GM10847 (cell line): ENCODE results near the gene APBB3.
A peak's percentile ranks its signal among the peaks of the same experiment; 100 is the strongest.

Experiments used
- POLR2A ChIP-seq: IDR thresholded peaks from 2 replicates; pipeline ENCODE4 v1.6.1; 2011; ENCODE audit not compliant: insufficient read length; ENCODE audit errors: extremely low read depth

Gene APBB3

DNA sequence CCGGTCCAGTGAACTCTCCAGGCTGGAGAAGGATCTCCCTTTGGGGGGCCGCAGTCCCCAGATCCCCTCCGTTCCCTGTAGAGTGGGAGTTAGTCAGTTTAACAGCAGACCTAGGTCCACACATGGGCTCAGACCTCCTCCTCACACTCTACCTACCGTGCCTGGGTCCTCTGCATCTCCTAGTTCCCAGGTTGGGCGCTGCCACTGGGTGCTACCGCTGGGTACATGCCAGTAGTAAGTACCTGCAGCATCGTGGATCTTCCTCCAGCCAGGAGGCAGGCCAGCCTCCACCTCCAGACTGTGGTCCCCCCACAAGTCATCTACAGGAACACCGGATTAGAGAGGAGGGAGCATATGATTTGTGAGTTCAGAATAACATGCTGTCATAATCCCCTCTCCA lies 802 bp downstream of the APBB3 start:
- TF ChIP-seq POLR2A: no peak

DNA sequence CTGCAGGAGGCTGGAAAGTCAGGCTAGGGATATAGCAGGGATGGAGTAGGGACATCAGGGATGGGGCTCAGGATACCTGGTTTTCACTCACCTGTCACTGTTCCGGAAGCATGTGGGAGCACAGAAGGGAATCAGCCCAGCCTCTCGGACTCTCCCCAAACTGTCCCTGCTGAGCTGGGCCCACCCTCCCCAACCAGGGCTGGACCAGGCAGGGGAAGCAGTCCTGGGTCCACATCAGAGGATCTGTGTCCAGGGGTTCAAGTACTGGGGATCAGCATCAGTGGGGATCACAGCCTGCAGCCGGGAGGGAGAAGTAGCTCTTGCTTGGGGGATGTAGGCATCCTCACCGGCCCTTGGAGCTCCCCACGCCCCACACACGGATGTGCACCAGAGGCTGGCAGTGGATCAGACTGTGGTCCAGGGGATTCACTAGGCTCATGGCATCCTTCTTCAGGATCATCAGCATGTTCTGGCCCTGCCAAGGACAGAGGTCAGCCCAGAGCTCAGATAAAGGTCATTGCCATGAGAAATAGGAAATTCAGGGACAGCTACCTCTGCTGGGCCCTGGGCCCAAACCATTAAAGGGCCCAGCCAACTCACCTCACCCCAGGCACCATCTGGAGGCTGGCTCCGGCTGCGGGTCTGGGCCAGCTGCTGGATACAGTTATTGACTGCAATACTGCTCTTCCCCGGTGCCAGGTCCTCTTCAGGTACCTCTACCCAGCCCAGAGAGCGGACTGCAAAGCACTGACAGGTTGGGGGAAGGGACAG lies 2.5 kb downstream of the APBB3 start:
- no peak for TF ChIP-seq POLR2A

DNA sequence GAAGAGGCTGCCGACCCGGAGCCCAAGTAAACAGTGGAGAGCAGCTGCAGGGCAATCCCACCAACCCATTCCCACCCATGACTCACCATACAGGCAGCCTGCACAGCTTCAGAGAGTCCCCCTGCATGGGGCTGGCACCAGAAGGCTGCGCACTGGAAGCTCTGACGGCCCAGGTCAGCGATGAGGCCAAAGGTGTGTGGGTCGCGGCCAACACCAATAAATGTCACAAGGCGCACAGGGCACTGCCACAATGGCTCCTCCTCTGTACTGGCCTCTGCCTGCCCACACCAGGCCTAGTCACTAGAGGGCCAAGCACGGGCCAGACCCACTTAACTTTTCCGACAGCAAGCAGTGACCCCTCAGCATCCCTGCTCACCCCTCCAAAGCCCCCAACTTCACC lies 4.2 kb downstream of the APBB3 start:
- no peak for TF ChIP-seq POLR2A

DNA sequence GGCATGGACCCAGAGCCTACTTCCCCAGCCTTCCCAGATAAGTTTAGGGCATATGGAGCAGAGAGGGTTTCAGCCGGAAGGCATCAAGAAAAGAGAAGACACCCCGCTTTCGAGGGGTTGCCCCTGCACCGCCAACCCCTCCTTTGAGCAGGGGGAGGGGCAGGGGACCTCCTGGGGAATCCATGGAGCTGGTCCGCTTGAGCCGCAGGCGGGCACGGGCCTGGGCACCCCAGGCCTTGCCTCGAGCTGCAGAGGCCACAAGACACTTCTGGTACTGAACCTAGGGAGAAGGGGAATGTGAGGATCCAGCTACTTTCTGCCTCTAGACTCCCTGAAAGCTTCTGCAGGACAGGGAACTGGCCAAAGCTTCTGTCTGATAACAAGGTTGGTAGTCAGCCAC lies 5.9 kb downstream of the APBB3 start:
- TF ChIP-seq POLR2A: no peak

DNA sequence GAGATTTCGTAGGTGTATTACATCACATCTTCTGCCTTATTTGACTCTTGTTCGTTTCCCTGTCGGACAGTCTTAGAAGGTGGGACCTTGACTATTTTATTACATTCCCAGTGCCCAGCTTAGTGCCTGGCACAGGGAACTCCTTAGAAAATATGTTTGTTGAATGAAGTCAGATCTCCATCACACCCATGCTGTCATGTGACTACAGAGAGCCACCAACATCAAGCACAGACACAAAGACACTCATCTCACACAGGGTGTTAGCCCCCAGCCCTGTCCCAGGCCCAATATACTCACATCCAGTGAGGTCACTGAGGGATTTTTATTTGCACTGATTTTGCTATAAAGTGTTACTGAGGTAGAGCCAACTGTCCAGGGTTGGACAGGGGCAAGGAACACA lies 6.4 kb downstream of the APBB3 start:
- TF ChIP-seq POLR2A: no peak

DNA sequence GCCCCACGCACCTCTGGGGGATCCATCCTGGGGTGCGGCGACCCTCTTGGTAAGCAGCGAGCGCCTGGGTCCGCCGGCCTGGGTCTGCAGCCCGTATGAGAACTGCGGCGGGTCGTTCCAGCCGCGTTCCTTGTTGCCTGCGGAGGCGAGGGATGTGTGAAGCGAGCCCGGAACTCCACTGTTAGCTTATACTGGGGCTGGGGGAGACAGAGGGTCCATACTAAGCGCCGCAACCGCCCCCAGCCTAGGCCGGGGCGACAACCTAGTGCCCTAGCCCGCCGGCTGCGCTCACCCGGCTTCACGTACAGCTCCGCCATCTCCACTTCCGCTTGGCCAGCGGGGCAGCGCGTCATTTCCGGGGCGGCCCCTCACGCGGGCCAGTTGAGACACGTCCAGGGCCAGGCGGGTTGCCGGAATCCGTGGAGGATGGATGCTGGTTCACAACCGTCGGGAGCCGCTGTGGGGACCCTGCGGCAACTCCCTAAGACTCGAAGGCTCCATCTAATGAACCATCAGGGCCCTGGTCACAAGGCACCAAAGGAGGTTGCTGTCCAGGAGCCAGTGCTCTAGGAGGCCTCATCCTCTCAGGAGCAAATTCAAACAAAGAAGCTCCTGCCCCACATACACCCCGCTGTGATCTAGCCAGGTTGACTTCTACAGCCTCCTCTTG lies 7.1 kb downstream of the APBB3 start, which contains the start of gene SRA1:
TSS of gene SRA1 (minus strand) at position 338 of the 670 bp plus-strand sequence. CDS start at position 317, 21 bp downstream.
- peak; percentile 97 for TF ChIP-seq POLR2A

DNA sequence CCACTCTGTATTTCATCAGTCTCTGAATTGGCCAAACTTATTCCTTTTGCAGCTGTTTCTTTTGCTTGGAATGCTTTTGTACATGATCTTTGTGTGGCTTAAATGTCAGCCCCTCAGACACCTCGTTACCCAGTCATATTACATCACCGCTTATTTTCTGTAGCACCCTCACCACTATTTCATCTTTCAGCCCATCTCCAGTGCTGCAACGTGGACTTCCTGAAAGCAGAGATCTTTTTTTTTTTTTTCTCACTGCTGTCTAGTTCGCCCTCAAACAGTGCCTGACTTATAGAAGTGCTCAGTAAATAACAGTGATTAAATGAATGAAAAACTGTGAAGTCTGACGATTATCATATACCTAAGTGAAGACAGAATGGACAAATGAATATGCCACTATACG lies 8.0 kb downstream of the APBB3 start:
- no peak for TF ChIP-seq POLR2A

DNA sequence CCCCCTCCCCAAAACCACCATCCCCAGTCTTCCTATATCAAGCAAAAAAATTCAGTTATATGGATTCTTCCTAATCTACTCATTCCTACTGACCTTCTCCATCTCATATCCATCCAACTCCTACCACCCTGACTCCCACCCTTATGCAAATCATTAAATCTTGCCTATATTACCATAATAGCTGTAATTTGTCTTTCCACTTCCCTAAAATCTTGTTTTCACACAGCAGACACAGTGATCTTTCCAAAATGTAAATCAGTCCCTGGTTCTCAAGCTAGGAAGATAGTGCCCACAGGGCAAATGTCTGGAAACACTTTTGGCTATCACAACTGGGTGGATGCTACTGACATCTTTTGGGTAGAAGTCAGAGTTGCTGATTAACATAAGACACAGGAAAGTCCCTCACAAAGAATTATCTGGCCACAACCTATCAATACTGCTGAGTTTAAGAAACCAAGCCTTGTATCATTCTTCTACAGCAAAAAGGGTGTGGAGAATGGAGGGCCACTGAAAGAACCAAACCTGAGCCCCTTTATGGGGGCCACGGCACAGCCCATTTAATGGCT lies 8.6 kb downstream of the APBB3 start:
- TF ChIP-seq POLR2A: no peak

DNA sequence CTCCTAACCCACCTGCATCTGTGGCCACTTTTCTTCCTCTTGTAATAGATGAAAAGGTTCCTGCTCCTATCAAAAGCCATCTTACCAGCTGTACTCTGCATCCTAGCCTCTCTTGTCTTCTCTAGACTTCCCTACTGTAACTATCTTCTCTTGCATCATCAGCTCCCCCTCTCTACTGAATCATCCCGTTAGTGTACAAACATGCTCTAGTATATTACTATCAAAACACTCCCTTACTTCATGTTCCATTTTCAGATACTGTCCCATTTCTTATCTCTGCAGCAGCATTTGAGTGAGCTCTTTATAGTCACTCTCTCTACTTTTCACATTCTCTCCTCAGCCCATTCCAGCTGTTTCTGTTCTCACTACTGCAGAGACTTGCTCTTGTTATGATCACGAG lies 9.9 kb downstream of the APBB3 start:
- TF ChIP-seq POLR2A: no peak

DNA sequence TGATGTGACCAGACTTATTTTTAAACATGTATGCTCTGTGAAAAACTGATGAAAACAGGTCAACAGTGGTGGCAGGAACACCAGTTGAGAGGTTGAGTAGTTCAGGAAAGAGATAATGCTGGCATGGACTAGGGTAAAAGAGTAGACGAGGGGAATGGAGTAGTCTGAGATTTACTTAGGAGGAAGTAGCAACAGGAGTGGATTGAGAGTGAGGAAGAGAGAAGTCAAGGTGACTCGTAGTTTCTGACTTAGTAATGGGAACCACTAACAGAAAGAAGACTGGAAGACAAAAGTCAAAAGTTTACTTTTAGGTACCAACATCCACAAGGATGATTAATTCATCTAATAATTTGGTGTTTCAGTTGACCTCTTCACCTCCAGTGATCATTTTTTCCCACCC lies 10.7 kb downstream of the APBB3 start:
- TF ChIP-seq POLR2A: no peak

DNA sequence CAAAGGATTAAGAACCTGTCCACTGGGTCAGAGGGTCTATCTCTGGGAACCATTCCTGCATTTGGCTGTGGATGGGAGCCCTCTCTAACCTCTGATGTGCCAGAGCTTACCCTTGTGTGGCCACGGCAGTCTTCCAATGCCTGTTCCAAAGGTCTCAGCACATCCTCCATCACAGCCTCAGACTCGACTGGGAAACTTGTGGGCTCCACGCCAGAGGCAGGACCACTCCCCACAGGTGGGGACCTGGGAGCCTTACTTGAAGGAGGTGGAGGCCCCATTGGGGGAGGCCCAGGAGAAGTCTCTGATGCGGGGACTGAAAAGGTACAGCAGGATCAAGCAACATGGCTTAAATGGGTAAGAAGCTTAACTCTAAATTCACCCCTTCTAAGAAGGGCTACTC lies 12.5 kb downstream of the APBB3 start:
- no peak for TF ChIP-seq POLR2A

DNA sequence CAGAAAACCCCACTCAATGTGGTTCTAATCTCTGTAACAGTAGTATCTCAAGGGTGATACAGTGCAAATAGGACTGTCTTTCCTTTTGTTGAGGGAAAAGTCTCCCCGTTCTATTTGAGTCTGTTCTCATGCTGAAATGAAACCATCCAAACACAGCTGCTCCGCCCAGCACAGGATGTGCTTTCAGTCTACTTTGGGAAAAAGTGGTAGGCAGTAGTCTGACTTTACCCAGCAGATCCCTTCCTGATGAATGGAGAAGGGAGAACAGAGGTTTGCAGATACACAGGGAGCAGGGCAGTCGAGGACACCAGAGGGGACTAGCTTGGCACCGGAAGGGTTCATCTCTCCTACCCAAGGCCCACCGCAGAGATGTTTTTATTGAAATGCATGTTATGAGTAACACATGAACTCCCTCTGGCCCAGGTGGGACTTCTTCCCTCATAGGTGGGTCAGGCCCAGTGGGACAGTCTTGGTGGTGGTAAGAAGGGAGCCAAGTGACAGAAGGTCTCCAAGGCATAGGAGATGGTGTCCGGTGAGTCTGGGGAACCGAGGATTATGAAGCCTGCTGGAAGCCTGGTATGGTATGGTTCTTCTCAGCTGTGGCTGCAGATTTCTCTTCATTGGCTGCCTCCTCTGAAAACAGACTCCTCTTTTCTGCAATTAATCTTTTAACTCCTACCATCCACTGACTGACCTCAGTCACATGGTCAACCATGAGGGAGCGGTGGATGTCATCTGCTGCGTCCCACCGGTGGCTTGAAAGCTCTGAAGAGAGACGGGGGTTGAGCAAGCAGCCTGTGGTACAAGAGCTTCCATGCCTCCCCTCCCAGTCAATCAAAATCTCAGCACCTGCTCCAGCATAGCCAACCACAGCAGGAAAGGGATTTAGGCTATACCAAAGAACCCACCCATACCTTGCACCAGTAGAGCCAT lies 14.0 kb downstream of the APBB3 start:
- TF ChIP-seq POLR2A: no peak

DNA sequence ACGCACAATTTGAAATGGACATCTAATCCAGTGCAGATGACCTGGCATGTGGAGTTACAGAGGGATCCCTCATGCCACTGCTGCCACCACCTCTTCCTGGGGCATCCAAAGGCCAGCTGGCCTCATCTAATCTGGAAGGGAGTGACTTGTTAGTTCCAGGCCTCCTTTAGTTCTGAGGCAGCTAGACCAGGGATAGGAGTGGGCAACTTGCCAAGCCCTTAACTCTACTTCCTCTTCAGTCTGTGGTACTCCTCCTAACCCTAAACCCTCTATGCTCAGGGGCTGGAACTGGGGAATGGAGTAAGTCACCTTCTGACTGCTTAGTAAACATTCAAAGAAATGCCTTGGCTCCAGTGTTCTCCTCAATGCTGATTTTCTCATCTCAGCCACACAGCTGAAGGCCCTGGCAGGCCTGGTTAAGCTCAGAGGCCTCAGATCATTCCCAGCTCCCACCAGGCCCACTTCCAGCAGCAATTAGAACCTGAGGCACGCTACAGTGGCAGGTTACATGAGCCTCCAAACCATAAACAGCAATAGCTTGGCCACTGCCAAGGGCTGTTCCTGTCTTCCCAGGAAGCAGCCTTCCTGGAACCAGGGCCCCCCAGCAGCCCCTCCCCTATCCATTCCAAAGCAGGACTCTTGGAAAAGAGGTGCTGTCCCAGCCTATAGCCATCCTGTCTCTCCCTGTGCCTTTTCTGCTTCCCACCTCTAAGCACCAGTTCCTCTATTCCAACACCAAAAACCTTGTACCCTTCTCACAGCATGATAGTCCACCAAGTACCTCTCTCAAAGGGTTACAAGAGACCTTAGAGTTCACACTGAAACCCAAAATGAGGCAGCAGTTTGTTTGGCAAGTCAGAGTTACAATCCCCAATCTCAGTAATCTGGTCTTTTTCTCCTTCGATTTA lies 14.9 kb downstream of the APBB3 start:
- TF ChIP-seq POLR2A: no peak

DNA sequence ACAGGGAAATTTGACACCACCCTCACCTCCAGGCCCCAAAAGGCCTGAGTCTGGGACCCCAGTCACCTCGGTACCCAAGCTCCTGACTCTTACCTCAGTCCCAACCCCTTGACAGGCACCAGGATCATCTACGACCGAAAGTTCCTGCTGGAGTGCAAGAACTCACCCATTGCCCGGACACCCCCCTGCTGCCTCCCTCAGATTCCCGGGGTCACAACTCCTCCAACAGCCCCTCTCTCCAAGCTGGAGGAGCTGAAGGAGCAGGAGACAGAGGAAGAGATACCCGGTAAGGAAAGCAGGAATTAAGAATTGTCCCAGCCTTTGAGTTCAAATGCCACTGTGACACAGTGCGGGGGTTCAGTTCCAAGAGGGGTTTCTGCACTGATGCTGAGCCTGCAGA lies 15.6 kb downstream of the APBB3 start:
- no peak for TF ChIP-seq POLR2A

DNA sequence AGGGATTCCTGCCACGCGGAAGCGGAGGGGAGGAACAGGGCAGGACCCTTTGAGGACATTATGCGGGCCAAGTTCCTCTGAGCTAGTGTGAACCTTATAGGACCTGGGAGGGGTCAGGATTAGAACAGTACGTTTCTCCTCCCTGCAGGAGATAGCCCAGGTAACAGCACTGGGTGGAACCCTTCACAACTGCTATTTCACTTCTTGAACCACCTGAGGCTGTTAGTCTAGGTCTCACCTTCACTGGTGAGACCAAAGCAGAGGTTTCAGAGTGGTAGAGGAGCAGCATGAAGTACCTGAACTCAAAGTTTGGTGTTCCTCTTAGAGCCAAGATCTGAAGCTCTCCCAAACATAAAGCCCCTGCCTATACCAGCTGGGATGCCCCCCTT lies 16.1 kb downstream of the APBB3 start:
- no peak for TF ChIP-seq POLR2A
